ENCODE data around the gene MAD2L1. TPM values are rescaled to one million over a fixed set of nuclear protein-coding genes. Genes with fewer than 3 reads are reported as not detected.

The MAD2L1 gene
- total RNA-seq, 1 donor from 2014 or later: 9.0 TPM

GRCh38 chr4:120049732-120050494, 16.7 kb downstream of the MAD2L1 start:
- H3K4me3 ChIP-seq (ENCODE audit: insufficient read depth, low read depth, low read length): peak overlapping the region; percentile 59

GRCh38 chr4:120043828-120044227, 22.8 kb downstream of the MAD2L1 start:
- Histone ChIP-seq H4K20me1 (ENCODE audit: insufficient read depth, low read length) (no peaks in the 10 kb centered on the region), H2AFZ (ENCODE audit: low read depth, low read length) (no peak overlapping the region), H3K27ac (ENCODE audit: low read depth, low read length) (no peak overlapping the region), H3K4me2 (ENCODE audit: low read length) (no peak overlapping the region), H3K27me3 (ENCODE audit: insufficient read depth, low read length) (no peaks in the 10 kb centered on the region), H3K9ac (ENCODE audit: low read length) (no peak overlapping the region), H3K4me3 (ENCODE audit: insufficient read depth, low read depth, low read length) (no peak overlapping the region), H3K79me2 (ENCODE audit: insufficient read depth, low read length) (no peaks in the 10 kb centered on the region), H3K4me1 (ENCODE audit: insufficient read depth, low read length) (no peaks in the 10 kb centered on the region), H3K36me3 (ENCODE audit: insufficient read depth, low read length) (no peaks in the 10 kb centered on the region), H3K9me3 (ENCODE audit: insufficient read depth, low read depth, low read length) (no peaks in the 10 kb centered on the region)
- no peaks in the 10 kb centered on the region for H3K4me1 Mint-ChIP-seq (ENCODE audit: low read depth, unreplicated experiment)
- H3K27me3 Mint-ChIP-seq (ENCODE audit: low read depth, unreplicated experiment): no peaks in the 10 kb centered on the region
- FAIRE-seq (no peak), DNase-seq (ENCODE audit: low read depth) (no peak)
- H3K9me3 Mint-ChIP-seq (ENCODE audit: unreplicated experiment): peaks cover 3% of the 10 kb centered on the region
- no peak overlapping the region for H3K27ac Mint-ChIP-seq (ENCODE audit: unreplicated experiment)
- H3K4me3 Mint-ChIP-seq (ENCODE audit: unreplicated experiment): no peak overlapping the region
- TF ChIP-seq EZH2 (IDR thresholded peaks at IDR 0.05; ENCODE audit: insufficient read depth, low read length): no peak
- TF ChIP-seq CTCF (IDR thresholded peaks at IDR 0.05; ENCODE audit: insufficient read depth, low read depth, low read length): no peak
- H3K36me3 Mint-ChIP-seq (ENCODE audit: low read depth, unreplicated experiment): no peaks in the 10 kb centered on the region

More at GRCh38 chr4:120049732-120050494, 16.7 kb downstream of the MAD2L1 start:
- Mint-ChIP-seq H3K4me1 (ENCODE audit: low read depth, unreplicated experiment) (no peaks in the 10 kb centered on the region), H3K4me3 (ENCODE audit: unreplicated experiment) (no peak overlapping the region), H3K36me3 (ENCODE audit: low read depth, unreplicated experiment) (no peaks in the 10 kb centered on the region), H3K9me3 (ENCODE audit: unreplicated experiment) (no peaks in the 10 kb centered on the region), H3K27me3 (ENCODE audit: low read depth, unreplicated experiment) (no peaks in the 10 kb centered on the region), H3K27ac (ENCODE audit: unreplicated experiment) (no peak overlapping the region)
- Histone ChIP-seq H3K4me1 (ENCODE audit: insufficient read depth, low read length) (peaks cover 16% of the 10 kb centered on the region), H4K20me1 (ENCODE audit: insufficient read depth, low read length) (no peaks in the 10 kb centered on the region), H3K27me3 (ENCODE audit: insufficient read depth, low read length) (no peaks in the 10 kb centered on the region), H3K27ac (ENCODE audit: low read depth, low read length) (peak overlapping the region; percentile 33), H3K9ac (ENCODE audit: low read length) (peak overlapping the region; percentile 65), H3K9me3 (ENCODE audit: insufficient read depth, low read depth, low read length) (no peaks in the 10 kb centered on the region), H3K36me3 (ENCODE audit: insufficient read depth, low read length) (no peaks in the 10 kb centered on the region), H3K79me2 (ENCODE audit: insufficient read depth, low read length) (no peaks in the 10 kb centered on the region), H3K4me2 (ENCODE audit: low read length) (peak overlapping the region; percentile 85), H2AFZ (ENCODE audit: low read depth, low read length) (peak overlapping the region; percentile 93)
- FAIRE-seq: peak; percentile 70
- no peak for TF ChIP-seq EZH2 (IDR thresholded peaks at IDR 0.05; ENCODE audit: insufficient read depth, low read length)
- peak; percentile 86 for TF ChIP-seq CTCF (IDR thresholded peaks at IDR 0.05; ENCODE audit: insufficient read depth, low read depth, low read length)
- peak; percentile 78 for DNase-seq (ENCODE audit: low read depth)

- TF ChIP-seq EZH2 (IDR thresholded peaks at IDR 0.05; ENCODE audit: insufficient read depth, low read length) (no peak), CTCF (IDR thresholded peaks at IDR 0.05; ENCODE audit: insufficient read depth, low read depth, low read length) (no peak)
- no peak overlapping the region for H3K27ac ChIP-seq (ENCODE audit: low read depth, low read length)
- Mint-ChIP-seq H3K27me3 (ENCODE audit: low read depth, unreplicated experiment) (no peaks in the 10 kb centered on the region), H3K9me3 (ENCODE audit: unreplicated experiment) (no peaks in the 10 kb centered on the region), H3K4me1 (ENCODE audit: low read depth, unreplicated experiment) (no peaks in the 10 kb centered on the region), H3K36me3 (ENCODE audit: low read depth, unreplicated experiment) (no peaks in the 10 kb centered on the region), H3K4me3 (ENCODE audit: unreplicated experiment) (no peak overlapping the region), H3K27ac (ENCODE audit: unreplicated experiment) (no peak overlapping the region)
- no peak for DNase-seq (ENCODE audit: low read depth)
- H3K9ac ChIP-seq (ENCODE audit: low read length): no peak overlapping the region
- H3K4me2 ChIP-seq (ENCODE audit: low read length): no peak overlapping the region
- no peak overlapping the region for H3K4me3 ChIP-seq (ENCODE audit: insufficient read depth, low read depth, low read length)
- no peaks in the 10 kb centered on the region for H3K36me3 ChIP-seq (ENCODE audit: insufficient read depth, low read length)
- H4K20me1 ChIP-seq (ENCODE audit: insufficient read depth, low read length): no peaks in the 10 kb centered on the region
- no peak for FAIRE-seq
- H3K27me3 ChIP-seq (ENCODE audit: insufficient read depth, low read length): no peaks in the 10 kb centered on the region
- no peak overlapping the region for H2AFZ ChIP-seq (ENCODE audit: low read depth, low read length)
- no peaks in the 10 kb centered on the region for H3K4me1 ChIP-seq (ENCODE audit: insufficient read depth, low read length)
- no peaks in the 10 kb centered on the region for H3K79me2 ChIP-seq (ENCODE audit: insufficient read depth, low read length)
- no peaks in the 10 kb centered on the region for H3K9me3 ChIP-seq (ENCODE audit: insufficient read depth, low read depth, low read length)
These were observed 29.2 kb downstream of the MAD2L1 start for GRCh38 chr4:120037411-120037810.
